ENCODE measurements around the gene WDR43.

- TF ChIP-seq ZNF384 (IDR thresholded peaks at IDR 0.05): no peak
- no peak for TF ChIP-seq CTBP1 (IDR thresholded peaks at IDR 0.05; ENCODE audit: borderline replicate concordance)
- no peak for TF ChIP-seq BHLHE40 (IDR thresholded peaks at IDR 0.05; ENCODE audit: borderline replicate concordance)
- no peak for TF ChIP-seq LEF1 (IDR thresholded peaks at IDR 0.05; ENCODE audit: borderline replicate concordance)
- TF ChIP-seq PKNOX1 (IDR thresholded peaks at IDR 0.05): no peak
- TF ChIP-seq NFRKB (IDR thresholded peaks at IDR 0.05): no peak
- no peak for TF ChIP-seq SP1 (IDR thresholded peaks at IDR 0.05)
- no peak for TF ChIP-seq SUZ12 (IDR thresholded peaks at IDR 0.05)
These were observed 12.4 kb downstream of the WDR43 start for GRCh38 chr2:28906821-28907220.
